GM21576 (cell line): Measurements from ENCODE around the gene PHF21A.
"Not testable (repeated sequence)": the region's sequence is repeated elsewhere in the genome, so short reads cannot be mapped to it uniquely, and the experiment has no call there.

Source experiments
- ATAC-seq: cut with Tn5 transposase; IDR thresholded peaks from one replicate; pipeline ENCODE4 v1.9.1; 2021; ENCODE audit warnings: mild to moderate bottlenecking, moderate library complexity; ENCODE audit not compliant: unreplicated experiment

PHF21A gene

DNA sequence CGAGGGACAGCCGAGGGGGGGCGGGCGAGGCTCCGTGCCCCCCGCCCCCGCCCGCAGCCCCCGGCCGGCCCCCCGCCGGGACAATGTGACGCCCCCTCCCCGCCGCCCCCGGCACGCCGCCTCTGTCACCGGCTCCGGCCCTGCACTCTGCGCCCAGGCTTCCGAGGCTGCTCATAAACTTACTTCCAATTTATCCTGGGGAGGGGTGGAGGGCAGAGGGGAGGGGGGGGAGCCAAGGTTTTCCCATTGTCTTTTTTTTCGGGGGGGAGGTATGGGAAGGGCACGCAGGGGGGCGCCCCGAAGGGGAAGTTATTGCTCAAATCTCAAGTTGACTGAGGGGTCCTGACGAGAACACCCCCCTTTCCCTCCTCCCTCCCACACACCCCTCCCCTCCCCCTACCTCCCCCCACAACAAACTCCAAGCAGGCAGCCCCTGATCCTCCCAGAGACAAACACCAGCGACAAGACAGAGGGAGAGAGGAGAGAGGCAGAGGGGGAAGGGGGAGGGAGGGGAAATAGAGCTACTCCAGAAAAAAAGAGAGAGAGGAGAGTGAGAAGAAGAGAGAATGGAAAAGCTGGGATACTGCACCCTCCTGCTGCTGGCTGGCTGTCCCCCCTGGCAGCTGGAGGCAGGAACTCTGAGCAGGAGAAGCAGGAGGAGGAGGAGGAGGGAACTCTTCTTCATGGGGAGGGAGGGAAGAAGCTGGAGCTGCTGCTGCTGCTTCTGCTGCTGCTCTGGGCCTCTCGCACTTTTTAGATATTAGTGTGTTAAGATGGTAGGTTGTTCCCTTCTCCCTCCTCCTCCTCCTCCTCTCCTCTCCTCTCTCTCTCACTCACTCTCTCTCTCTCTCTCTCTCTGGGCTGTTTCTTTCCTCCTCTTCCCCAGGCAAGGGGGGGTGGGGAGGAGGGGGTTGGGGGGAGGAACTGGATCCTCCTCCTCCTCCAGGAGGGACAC lies 631 bp downstream of the PHF21A start:
- ATAC-seq = no peak

DNA sequence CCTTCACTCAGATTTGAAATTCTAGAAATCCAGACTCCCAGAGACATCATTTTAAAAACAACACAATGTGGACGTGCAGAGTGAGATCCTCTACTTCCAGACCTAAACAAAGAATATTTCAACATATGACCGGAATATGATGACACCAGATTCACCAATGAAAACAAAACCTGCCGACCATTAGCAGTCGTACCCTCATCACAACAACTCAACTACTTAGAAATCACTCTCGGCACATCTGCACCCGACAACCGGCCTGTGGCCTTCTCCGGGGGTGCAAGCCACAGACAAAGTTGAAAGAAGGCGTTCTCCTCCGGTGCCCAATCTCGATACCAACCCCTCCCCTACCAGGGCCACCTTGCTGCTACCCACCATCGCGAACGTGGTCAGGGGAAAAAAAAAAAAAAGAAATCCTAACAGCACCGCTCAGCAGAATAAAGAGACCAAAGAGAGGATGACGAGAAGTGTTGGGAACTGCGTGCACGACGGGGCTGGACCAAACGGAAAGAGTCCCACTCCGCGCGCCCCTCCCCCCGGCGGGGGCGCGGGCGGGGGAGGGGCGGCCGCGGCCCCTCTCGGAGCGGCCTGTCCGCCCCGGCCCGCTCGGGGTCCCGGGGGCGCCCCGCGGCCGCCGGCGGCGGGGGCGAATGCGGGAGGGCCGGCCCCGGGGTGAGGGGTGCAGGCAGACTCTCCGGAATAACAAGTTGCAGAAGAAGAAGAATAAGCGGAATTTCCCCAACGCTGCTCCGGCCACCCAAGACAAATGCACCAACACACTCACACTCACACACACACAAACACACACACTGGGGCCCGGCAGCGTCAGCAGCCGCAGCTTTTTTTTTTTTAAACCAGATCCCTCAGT lies 1.7 kb downstream of the PHF21A start:
- ATAC-seq = peak; percentile 26

DNA sequence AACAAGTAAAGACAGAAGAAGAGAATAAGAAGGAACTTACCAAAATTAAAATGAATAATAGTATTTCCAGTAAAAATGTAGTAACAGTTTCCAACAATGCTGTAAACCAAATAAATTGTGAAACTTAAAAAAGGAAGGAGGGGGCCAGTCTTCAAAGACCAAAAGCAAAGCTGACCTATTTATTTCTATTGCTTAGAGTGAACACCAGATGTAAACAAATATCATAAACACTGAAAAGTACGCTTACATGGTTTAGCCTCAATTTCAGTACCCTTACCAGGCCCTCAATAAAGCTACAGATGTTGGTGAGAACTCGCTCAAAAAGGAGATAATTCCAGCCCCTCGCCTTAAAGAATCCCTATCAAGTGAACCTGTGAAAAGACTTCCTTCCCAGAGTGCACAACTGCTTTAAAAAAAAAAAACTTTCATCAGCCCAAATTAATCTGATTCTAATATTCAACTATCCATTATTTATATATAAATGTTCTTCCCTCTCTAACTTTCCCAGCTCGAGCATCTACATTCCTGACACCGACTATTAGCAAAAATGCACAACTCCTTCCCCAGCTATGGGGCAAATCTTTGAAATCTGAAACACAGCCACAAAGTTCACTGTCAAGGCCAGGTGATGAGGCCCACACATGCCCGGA lies 2.4 kb downstream of the PHF21A start:
- ATAC-seq = no peak

DNA sequence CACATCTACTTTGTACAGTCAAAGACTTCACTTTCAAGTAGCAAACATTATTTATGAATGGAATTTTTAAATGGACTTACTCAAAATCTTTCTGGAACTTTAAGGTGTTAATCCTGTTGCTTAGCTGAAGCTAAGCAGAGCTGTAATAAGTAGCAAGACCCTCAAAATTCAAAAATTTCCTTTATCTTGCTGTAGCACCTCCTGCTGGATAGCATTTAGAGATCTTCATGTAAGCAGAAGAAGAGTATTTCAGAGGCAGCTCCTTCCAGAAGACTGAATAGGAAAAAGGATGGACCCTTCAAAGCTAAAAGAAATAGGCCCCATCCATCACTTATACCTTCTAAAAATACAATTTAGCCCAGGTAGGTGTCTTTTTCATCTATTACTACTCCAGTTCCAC lies 3.4 kb downstream of the PHF21A start:
- ATAC-seq = no peak

- ATAC-seq = not testable (repeated sequence)
Measured at GRCh38 chr11:46116712-46117037, 4.6 kb downstream of the PHF21A start.

DNA sequence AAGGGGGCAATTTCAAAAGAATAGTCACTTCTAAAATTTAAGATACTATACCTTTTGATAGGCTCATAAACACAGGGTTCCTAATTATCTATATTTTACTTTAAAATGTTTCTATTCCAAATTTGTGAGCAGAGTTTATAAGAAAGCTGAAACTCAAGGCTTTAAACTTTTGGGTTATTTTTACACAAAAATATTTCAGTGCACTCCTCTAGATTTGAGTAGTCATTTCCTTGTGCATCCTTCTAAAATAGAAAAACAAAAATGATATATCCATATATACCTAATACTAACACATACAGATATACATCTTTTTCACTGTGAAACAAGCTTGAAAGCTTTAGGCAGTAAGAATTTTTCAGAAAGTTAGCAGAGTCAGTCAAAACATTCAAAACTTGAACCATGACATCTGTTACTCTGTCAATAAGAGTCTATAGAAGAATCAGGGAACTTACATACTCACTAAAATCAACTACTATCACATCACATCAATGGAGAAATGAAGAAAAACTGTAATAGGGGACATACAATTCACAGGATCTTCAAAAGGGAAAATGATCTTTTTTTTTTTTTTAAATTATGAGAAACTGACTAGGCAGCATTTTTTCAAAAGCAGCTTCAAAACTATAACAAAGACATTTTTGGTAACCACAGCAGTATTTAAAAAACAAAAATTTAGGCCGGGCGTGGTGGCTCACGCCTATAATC lies 5.1 kb downstream of the PHF21A start:
- no peak for ATAC-seq

DNA sequence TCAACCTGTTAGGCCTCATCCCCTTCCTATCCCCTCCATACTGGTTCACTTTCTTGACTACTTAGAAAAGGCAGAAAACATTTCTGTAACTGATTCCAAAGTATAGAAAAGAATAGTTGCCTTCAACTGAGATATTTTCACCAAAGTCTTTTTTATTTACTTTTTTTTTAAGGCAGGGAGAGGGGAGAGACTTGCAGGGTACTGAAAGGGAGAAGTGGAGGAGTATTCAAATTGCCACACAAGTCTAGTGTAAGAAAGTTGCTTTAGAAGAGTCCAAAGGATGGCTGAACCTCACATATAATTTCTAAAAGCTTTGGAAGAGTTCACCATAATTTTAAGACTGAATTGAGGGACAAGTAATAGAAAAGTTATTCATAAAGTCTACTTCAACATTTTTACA lies 6.3 kb downstream of the PHF21A start:
- no peak for ATAC-seq

- ATAC-seq = no peak
Measured at GRCh38 chr11:46114378-46114777, 6.9 kb downstream of the PHF21A start.

GRCh38 chr11:46112961-46113607 lies 8.2 kb downstream of the PHF21A start:
- ATAC-seq = no peak

DNA sequence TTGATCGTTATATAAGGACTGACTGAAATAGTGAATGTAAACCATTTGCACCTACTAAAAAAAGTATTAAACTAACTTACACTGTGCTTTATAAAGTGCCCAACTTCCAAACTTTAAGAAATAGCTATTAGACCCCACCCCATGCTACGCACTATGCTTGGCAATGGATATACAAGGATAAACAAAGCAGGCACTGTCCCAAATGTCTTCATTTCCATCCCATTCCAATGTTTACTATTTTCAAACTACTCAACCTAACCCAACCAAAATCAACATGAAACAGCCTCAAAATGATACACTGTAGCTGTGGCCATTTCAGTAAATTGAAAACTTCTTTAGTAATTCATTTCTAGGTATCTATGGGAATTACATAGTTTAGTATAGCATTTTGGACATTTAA lies 12.5 kb downstream of the PHF21A start:
- ATAC-seq = no peak

DNA sequence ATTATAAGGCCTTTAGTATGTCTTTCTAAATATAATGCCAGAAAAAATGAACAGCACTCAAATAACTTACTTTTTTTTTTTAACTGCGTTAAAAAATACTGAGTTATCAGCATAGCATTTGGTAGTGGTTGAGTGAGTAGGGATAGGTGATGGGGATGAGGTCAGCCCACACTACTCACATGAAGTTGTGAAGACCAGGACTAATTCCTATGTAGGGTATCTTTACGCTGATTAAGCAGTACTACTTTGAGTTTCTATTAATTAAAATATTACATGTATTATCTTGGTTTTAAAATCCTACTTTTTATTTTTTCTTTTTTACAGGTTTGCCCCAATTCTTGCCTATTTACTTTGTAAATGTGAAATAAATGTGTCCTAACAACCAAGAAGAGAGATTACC lies 13.5 kb downstream of the PHF21A start:
- ATAC-seq = no peak

DNA sequence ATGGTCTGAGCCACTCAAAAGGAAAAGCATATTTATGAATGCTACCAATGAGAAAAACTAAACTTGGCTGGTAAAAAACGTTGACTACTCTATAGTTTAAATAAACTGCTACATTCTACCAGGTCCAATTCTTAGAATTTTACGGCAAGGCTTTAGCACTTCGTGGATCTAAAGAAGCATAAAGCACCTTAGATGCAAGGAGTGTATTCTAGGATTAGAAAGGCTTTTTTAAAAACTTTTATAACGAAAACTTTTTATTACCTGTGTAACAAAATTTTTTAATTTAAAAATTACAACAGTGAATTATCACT lies 13.9 kb downstream of the PHF21A start:
- no peak for ATAC-seq

DNA sequence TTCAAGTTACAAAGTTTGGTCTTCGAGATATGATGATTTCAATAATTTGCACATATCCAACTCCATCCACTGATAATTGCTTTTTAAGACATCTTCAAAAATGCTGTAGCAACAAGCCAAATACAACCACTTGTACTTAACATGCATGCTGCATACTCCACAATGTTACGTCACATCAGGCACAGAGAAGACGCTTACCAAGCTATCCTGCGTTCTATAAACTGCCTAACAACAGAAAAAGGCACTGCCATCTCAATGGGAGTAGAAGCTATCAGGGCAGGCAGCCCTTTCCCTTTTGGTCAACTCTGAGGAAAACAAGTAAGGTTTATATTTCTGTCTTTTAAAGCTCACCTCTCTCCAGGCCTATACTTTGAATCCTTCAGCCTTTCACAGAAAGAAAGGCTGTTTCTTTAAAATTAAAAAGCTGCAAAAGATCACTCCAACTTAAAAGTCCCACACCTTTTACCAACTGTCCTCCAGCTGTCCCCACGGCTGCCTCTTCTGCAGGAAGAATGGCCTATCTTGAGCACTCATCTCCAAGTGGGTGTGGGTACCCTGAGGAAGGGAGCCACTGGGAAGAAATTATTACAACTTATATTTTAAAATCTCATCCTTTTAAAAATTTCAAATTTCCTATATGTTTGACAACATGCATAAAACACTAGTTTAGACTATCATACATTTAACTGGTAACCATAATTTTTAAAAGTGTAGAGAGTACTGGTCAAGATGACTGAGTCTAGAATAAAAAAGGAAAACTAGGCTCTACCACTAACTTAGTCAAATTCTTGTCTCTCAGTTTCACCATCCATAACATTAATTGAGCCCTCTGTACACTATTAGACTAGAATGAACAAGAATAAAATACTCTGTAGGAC lies 14.5 kb downstream of the PHF21A start:
- ATAC-seq = no peak

- ATAC-seq = no peak
Measured at GRCh38 chr11:46105926-46106325, 15.3 kb downstream of the PHF21A start.

GRCh38 chr11:46105134-46105628 lies 16.1 kb downstream of the PHF21A start:
- ATAC-seq = no peak

DNA sequence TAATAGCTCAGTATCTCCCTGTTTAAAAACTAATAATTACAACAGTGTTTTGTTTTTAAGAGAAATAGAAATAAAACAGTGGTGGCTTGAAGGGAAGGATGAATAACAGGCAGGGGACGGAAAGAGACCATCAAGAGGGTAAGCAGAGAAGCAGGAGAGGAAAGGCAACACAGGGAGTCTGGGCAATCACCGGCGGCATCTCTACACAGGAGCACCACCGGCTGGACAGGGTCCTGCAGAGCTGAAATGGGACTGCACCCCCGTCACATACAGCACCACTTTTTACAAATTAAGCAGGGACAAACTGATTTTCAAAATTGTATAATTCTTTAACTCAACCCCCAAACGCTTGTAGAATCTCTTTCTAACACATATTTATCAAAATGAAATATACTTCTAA lies 18.4 kb downstream of the PHF21A start:
- no peak for ATAC-seq

DNA sequence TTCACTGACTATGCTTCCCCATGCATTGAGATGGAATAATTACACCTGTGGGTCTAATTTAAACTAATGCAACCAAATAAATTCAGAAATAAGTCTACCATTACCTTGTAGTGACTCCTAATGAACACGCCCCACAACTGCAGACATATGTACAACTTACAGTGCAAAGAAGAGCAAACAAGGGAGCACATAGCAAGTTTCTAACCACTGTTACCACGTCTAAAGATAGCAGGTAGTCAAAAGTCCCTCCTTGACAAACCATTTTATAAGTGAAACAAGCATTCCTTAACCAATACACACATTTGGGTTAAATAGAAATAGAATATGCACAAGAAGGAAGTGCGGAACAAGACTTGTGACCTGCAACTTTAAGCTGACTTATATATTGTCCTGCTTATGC lies 20.6 kb downstream of the PHF21A start:
- peak; percentile 78 for ATAC-seq

GRCh38 chr11:46099963-46100316 lies 21.3 kb downstream of the PHF21A start:
- peak; percentile 39 for ATAC-seq

DNA sequence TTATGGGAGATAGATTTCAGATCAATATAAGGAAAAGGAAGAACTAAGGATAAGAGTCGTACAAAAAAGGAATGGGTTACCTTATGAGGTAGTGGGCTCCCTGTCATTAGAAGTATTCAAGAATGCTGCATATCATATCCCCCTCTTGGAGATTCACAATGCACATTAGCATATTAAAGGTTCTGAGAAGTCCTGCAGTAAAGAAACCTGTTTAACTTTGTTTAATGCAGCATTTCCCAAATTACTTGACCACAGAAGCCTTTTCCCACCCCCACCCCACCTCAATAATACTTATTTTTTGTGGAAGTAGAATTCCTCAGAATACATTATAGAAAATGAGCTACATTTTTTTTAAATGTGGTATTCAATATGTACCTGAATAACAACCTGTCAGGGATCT lies 30.9 kb downstream of the PHF21A start:
- ATAC-seq = no peak
